Measurements from ENCODE around the gene AKAP17A.

- TF ChIP-seq POLR2A (IDR thresholded peaks at IDR 0.05; ENCODE audit: low read depth, low read length) (no peak), SPI1 (IDR thresholded peaks at IDR 0.05; ENCODE audit: low read depth, low read length) (no peak), POLR2AphosphoS5 (IDR thresholded peaks at IDR 0.05; ENCODE audit: low read depth, low read length) (no peak)
Observed at GRCh38 chrX:1598876-1599790, 7.7 kb downstream of the AKAP17A start.

All from GM12891 (cell line).